DND-41 (cell line): ENCODE results near the gene PARN.
"Not testable (repeated sequence)": the region's sequence is repeated elsewhere in the genome, so short reads cannot be mapped to it uniquely, and the experiment has no call there.

Experiments used
- CTCF ChIP-seq: IDR thresholded peaks from 2 replicates; pipeline ENCODE4 v1.5.1; 2012; ENCODE audit warnings: borderline replicate concordance, low read length, moderate library complexity, mild to moderate bottlenecking; ENCODE audit not compliant: poor library complexity, severe bottlenecking; ENCODE audit errors: extremely low read depth
- EZH2 ChIP-seq: IDR thresholded peaks from 3 replicates; pipeline ENCODE4 v1.6.1; 2012; ENCODE audit warnings: borderline replicate concordance, low read depth, mild to moderate bottlenecking, moderate library complexity, low read length, inconsistent platforms; ENCODE audit not compliant: severe bottlenecking

DNA sequence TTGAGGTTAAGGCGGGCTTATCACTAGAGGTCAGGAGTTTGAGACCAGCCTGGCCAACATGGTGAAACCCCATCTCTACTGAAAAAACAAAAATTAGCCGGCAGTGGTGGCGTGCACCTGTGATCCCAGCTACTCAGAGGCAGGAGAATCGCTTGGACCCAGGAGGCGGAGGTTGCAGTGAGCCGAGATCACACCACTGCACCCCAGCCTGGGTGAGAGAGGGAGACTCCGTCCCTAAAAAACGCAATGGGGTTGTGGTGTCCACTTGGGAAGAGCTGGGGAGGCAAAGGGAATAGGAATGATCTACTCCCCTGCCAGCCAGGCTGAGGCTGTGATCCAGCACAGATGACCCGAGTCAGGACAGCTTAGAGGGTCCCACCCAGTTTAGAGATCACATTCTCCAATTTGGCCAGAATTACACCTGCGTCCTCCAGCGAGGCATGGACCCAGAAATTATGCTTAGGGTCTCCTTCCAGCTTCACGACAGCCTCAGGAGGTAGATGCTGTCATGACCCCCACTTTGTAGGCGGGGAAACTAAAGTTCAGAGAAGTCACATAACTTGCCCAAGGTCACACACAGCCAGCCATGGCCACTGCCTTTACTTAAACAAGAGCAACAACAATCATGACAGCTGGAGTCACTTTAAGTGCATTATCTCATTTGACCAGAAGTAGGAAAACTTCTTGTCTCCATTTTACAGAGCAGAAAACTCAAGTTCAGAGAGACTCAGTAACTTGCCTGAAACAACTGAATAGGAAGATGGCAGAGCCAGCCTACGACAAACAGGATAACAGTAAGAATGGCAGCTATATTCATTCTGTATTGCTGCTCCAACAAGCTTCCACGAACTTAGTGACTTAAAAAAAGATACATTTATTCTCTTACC is 227.7 kb downstream of the PARN start:
- TF ChIP-seq CTCF, EZH2: not testable (repeated sequence)
